Forelimb muscle (tissue), 1 donor: ENCODE results near the gene HMOX2. TPM values are rescaled to one million over a fixed set of nuclear protein-coding genes. Genes with fewer than 3 reads are reported as not detected.

Experiments
- DNase-seq: peaks from one replicate; pipeline ENCODE4 v3.0.0-alpha.2; 2013; ENCODE audit warnings: low read depth
- polyA plus RNA-seq: library from polyadenylated mRNA; unstranded; fragments of 120-200 nt; gene quantifications from one replicate; pipeline ENCODE4 v1.2.1, GENCODE V29; 2013; ENCODE audit not compliant: insufficient read length

Gene HMOX2
- polyA plus RNA-seq, 1 donor, result 36.2 TPM

GRCh38 chr16:4523686-4524085 is 47.5 kb downstream of the HMOX2 start:
- DNase-seq, result no peak

GRCh38 chr16:4524571-4524970 is 48.4 kb downstream of the HMOX2 start:
- no peak for DNase-seq

DNA sequence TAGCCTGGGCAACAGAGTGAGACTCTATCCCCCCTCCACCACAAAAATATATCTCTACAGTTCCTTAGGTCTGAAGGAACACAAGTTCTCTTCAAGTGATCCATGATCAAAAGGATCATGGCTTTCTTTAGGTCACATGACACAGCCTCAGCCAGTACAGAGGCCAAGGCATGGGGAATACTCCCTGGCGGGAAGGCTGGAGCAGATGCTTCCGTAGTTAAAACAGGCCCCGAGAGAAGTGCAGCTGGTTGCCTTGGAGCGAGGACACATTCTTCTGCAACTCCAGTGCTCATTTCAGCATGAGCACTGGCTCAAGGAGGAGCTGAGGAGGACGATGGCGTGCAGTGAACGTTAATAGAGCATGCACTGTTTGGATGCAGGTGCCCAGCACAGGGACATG is 48.9 kb downstream of the HMOX2 start:
- peak; percentile 62 for DNase-seq

GRCh38 chr16:4525634-4526277 is 49.6 kb downstream of the HMOX2 start:
- no peak for DNase-seq

DNA sequence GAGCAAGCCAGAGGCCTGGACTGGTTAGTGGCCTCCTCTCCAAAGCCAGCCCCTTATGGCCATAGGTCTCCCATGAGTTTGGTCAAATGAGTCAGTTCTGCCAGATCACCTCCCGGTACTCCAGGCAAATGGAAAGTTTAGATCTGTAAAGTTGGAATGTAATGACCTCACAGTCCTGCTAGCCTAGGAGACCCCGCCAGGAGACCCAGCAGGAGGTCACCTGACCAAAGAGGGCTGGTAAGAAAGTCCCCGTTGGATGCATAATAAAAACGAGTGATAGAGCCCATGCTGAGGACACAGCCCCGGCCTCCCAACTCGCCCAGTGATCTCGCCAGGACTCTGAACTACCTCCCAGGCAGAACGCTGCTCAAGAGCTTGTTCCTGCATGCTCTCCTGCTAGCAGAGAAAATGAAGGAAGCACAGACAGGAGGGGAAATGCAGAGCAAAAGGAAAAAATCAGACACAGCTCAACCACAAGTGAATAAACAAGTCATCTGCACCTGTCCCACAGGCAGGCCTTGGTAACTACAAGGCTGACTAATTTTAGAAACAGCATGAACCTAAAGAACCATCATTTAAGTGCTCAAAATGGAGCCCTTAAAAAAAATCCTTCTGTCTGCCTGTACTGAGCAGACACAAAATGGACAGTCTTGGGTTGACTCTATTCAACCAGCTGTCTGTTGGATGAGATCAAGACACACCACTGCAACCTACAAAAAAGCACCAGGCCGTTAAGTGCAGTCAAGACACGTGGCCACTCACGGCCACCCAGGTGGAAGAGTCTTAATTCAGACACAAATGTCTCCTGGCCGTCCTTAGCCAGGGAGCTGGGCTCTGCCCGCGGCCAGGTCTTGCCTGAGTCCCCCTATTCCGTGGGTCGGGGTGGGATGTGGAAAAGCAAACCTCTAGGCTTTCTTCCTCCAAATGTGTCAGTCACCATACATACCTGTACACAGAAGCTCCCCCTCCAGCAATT is 53.2 kb downstream of the HMOX2 start:
- DNase-seq, result no peak

GRCh38 chr16:4531811-4532210 is 55.6 kb downstream of the HMOX2 start:
- DNase-seq, result no peak

DNA sequence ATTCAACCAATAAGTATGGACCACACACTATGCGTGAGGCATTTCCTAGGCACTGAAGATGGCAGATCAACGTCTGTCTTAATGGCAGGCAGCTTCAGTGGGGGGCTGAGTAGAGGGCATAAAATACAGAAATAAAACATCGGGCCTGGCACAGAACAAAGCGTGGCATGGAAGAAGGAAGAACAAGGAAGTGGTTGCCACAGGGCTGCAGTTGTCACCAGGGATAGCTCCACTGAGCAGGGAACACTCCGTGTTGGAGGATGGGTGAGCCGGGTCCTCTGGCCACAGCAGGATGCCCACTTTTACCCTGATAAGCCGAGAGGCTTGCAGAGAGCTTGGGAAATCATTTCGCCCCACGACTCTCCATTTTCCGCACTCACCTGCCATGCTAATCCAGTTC is 56.0 kb downstream of the HMOX2 start:
- no peak for DNase-seq

DNA sequence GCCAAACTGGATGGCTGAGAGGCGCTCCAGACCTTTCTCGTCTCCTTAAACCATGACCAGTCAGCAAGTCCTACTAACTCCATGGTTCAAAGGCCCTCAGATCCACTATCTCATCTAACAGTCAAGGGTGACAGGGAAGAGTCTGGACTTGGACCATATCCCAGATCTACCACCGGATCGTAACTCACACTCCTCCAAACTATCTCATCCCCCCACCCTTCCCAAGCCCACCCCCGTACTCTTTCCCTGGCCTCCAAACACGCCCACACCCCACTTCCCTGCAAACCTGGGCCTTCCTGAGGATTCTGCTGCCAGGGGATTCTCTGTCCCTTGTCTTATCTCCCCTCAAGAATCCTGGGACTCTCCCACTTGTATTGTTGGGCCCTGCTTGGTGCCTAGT is 57.3 kb downstream of the HMOX2 start:
- no peak for DNase-seq

DNA sequence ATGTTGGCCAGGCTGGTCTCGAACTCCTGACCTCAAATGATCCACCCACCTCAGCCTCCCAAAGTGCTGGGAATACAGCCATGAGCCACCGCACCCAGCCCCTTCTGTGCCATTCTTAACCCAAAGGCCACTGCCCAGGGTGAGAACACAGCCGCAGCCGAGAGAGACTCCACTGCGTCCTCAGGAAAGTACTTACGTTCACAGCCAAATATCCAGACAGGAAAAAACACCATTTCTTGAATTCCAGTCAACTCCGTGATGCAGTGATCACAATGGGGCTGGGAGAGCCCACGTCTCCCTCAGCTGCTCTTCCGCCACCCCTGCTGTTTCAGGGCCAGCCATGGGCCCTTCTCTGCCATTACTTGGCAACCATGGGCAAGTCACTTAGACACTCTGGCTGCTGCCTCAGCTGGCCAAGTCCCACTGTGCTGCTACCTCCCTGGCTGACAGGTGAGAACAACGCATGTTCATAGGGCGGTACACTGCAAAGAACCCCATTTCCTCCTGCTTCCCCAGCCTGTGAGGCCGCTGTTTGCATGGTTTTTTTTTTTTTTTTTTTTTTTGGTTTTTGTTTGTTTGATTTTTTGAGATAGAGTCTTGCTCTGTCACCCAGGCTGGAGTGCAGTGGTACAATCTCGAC is 58.1 kb downstream of the HMOX2 start:
- no peak for DNase-seq

- no peak for DNase-seq
These were observed 59.5 kb downstream of the HMOX2 start for GRCh38 chr16:4535627-4536108.

- DNase-seq, result no peak
These were observed 60.4 kb downstream of the HMOX2 start for GRCh38 chr16:4536391-4537106.

GRCh38 chr16:4537376-4538343 is 61.5 kb downstream of the HMOX2 start:
- DNase-seq, result no peak

DNA sequence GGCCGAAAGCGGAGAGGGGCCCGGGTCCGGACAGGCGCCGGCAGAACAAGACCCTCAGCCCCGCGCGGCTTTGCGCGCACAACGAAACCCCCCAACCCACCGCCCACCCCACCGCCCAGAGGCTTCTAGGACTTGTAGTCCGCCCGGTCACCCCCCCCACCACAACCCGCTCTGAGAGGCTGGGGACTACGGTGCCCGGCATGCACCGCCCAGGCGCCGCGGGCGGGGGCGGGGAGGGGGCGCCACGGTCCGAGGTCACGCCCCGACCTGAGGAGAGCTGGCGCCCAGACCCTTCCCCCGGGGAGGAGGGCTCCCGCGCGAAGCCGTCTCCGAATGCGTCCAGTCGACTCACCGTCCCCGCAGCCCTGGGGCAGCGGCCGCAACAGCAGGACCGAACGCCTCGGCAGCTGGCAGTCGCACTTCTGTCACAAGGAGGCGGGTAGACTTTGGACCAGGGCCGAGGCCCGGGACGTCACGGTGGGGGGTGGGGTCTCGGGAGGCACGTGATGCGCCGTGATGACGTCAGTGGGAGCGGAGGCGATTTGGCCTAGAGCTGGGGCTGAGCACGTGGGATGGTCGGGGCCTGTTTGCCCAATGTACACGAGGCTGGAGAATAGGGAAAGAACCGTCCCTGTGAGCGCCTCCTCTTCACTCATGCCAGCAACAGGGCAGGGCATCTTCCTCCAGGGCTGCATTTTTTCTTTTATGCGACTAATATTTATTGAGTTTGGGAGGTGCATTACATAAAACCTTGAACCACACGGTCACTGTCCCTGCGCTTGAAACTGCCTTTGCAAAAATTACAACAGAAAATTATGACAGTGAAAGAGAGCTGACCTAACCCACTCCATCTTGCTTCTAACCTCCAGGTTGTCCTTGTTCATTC is 62.4 kb downstream of the HMOX2 start, which contains the start of gene CDIP1:
TSS of gene CDIP1 (minus strand) at position 424 of the 886 bp plus-strand sequence. CDS start 24,643 bp downstream, outside the sequence.
- DNase-seq, result peak; percentile 80

- no peak for DNase-seq
These were observed 63.6 kb downstream of the HMOX2 start for GRCh38 chr16:4539716-4540284.

- DNase-seq, result no peak
These were observed 68.3 kb downstream of the HMOX2 start for GRCh38 chr16:4544473-4544872.

DNA sequence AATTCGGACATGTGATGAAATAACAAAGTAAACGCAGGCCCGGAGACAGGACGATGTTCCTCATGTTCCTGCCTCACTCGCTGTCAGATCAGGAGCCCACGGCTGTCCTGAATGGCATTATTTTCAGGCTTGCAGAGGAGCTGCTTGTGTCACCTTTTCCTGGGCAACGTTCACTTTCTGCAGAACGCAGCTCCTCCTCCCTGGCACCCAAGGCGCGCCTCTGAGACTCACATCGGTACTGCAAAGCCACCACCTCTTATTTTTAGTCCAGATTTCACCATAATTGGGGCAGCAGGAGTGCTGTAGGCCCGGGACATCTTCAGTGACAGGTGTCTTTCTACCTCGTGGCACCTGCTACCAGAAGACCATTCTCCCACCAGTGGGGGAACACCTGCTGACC is 71.9 kb downstream of the HMOX2 start:
- no peak for DNase-seq

DNA sequence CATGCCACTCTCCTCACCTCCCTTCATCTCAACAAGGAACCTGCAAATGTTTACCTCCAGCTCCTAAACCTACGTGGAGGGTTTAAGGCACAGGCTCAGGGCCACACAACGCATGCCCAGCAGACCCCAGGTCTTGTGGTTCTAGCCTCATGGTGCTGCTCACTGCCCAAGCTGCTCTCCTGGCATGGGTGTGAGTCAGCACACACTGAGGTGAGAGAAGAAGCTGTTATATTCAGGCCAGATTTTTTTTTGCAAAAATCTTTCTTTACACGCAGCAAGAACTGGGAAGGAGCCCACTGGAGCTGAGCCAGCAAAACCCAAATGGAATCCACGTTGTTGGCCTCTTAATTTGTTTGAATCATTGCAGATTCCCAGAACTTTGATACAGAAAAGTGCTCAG is 74.4 kb downstream of the HMOX2 start:
- no peak for DNase-seq

DNA sequence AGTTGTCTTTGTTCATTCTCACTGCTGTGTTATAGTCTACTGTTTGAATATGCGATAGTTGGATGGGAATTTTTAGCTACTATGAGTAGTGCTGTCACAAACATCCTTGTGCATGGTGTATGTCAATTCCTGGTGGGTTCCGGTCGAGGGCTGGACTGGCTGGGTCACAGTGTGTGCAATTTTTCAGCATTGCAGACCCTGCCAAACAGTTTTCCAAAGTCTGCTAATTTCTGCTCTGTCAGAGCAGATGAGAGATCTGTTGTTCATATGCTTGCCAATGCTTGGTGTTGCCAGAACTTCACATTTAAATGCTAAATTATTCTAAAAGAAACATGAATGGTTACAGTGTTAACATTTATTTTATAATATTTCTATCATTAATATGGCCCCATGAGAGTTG is 76.3 kb downstream of the HMOX2 start:
- no peak for DNase-seq

GRCh38 chr16:4556112-4556511 is 79.9 kb downstream of the HMOX2 start, which contains the start of gene C16orf96:
C16orf96 (plus strand) TSS chr16:4556340; CDS start chr16:4556490, 150 bp downstream.
- no peak for DNase-seq
